Activated naive CD8-positive, alpha-beta T cell treated with anti-CD3 and anti-CD28 coated beads, Interleukin-2, amount 50 U/mL, for 24 hours (primary cell): ENCODE data around the gene DENND2C.
"Not testable (repeated sequence)": the region's sequence is repeated elsewhere in the genome, so short reads cannot be mapped to it uniquely, and the experiment has no call there.

Experiments used
- ATAC-seq: fragments of 150-1000 bp; cut with Tn5 transposase; one replicate; pipeline ENCODE4 v1.10.0; 2021
- DNase-seq: peaks from one replicate; pipeline ENCODE4 v3.0.0; 2021
- H3K27ac Mint-ChIP-seq: one replicate; pipeline ENCODE4 v1.8.0; 2021; ENCODE audit warnings: mild to moderate bottlenecking, mixed read lengths
- H3K27me3 Mint-ChIP-seq: one replicate; pipeline ENCODE4 v1.8.0; 2021; ENCODE audit warnings: mixed read lengths
- H3K36me3 Mint-ChIP-seq: one replicate; pipeline ENCODE4 v1.8.0; 2021; ENCODE audit warnings: low read depth, mixed read lengths
- H3K4me1 Mint-ChIP-seq: one replicate; pipeline ENCODE4 v1.8.0; 2021; ENCODE audit warnings: mixed read lengths
- H3K4me3 Mint-ChIP-seq: one replicate; pipeline ENCODE4 v1.8.0; 2021; ENCODE audit warnings: mild to moderate bottlenecking, moderate library complexity, mixed read lengths
- H3K9me3 Mint-ChIP-seq: one replicate; pipeline ENCODE4 v1.8.0; 2021; ENCODE audit warnings: mixed read lengths

The DENND2C gene

GRCh38 chr1:114594046-114594445 is 75.8 kb downstream of the DENND2C start:
- H3K27ac Mint-ChIP-seq: no peak overlapping the region
- no peak overlapping the region for H3K4me3 Mint-ChIP-seq
- peaks cover 9% of the 10 kb centered on the region for H3K27me3 Mint-ChIP-seq
- no peak for DNase-seq
- ATAC-seq: no peak
- no peaks in the 10 kb centered on the region for H3K9me3 Mint-ChIP-seq
- H3K36me3 Mint-ChIP-seq: no peaks in the 10 kb centered on the region
- H3K4me1 Mint-ChIP-seq: no peaks in the 10 kb centered on the region

GRCh38 chr1:114589122-114589521 is 80.7 kb downstream of the DENND2C start:
- peaks cover 2% of the 10 kb centered on the region for H3K27me3 Mint-ChIP-seq
- no peak for DNase-seq
- no peaks in the 10 kb centered on the region for H3K9me3 Mint-ChIP-seq
- no peak for ATAC-seq
- H3K36me3 Mint-ChIP-seq: no peaks in the 10 kb centered on the region
- no peak overlapping the region for H3K27ac Mint-ChIP-seq
- no peaks in the 10 kb centered on the region for H3K4me1 Mint-ChIP-seq
- no peak overlapping the region for H3K4me3 Mint-ChIP-seq

- H3K4me3 Mint-ChIP-seq: no peak overlapping the region
- DNase-seq: no peak
- peaks cover 5% of the 10 kb centered on the region for H3K27me3 Mint-ChIP-seq
- no peaks in the 10 kb centered on the region for H3K9me3 Mint-ChIP-seq
- no peak for ATAC-seq
- H3K36me3 Mint-ChIP-seq: no peaks in the 10 kb centered on the region
- no peak overlapping the region for H3K27ac Mint-ChIP-seq
- no peaks in the 10 kb centered on the region for H3K4me1 Mint-ChIP-seq
Observed at GRCh38 chr1:114588196-114588689, 81.6 kb downstream of the DENND2C start.

DNA sequence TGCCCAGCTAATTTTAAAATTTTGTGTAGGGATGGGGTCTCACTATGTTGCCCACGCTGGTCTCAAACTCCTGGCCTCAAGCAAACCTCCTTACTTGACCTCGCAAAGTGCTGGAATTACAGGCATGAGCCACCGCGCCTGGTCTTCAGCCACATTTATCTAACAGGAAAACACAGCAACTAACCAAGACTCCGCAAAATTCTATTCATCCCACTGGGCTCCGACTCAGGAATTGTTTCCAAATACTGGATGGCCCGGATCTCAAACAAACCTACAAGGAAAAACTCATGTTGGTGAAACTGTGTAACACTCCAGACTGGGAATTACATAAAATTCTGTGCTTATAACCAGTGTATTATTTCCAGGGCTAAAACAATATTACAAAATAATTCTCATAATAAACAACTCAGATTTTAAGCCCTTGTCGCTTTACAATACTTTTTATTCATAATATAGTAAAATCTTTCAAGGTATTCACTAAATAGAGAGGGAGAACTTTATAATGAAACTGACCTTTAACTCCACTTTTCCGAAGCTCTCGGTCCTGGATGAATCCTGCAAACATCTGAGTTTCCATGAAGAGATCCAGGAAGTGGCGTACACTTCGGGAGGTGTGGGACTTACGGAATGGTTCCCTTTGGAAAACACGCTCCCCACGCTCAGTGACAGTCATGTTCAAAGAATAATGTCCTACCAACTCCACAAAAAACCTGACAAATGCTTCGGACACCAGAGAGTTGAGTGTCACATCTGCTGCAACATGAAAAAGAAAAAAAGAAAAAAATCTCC is 82.5 kb downstream of the DENND2C start:
- ATAC-seq (no peak), DNase-seq (no peak)
- Mint-ChIP-seq H3K27me3 (peaks cover 2% of the 10 kb centered on the region), H3K9me3 (no peaks in the 10 kb centered on the region), H3K27ac (no peak overlapping the region), H3K4me1 (peaks cover 3% of the 10 kb centered on the region), H3K4me3 (no peak overlapping the region), H3K36me3 (no peaks in the 10 kb centered on the region)

DNA sequence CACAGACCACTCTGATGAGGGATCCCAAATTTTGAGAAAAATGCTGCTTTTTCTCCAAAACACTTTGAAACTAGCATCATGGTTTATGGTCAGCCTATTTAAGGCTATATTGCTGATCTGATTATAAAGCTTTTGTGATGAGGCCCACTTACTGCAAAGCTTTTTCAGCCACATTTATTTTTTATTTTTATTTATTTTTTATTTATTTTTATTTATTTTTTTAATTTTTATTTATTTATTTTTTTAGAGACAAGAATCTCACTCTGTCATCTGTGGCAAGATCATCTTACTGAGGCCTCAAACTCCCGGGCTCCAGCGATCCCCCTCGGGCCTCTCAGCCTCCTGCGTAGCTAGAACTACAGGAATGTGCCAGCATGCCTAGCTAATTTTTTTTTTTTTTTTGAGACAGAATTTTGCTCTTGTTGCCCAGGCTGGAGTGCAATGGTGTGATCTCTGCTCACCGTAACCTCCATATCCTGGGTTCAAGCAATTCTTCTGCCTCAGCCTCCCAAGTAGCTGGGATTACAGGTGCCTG is 83.3 kb downstream of the DENND2C start:
- H3K27ac Mint-ChIP-seq: no peak overlapping the region
- H3K27me3 Mint-ChIP-seq: peaks cover 2% of the 10 kb centered on the region
- peaks cover 11% of the 10 kb centered on the region for H3K4me1 Mint-ChIP-seq
- ATAC-seq (no peak), DNase-seq (no peak)
- H3K36me3 Mint-ChIP-seq: peaks cover 3% of the 10 kb centered on the region
- no peak overlapping the region for H3K4me3 Mint-ChIP-seq
- no peaks in the 10 kb centered on the region for H3K9me3 Mint-ChIP-seq

DNA sequence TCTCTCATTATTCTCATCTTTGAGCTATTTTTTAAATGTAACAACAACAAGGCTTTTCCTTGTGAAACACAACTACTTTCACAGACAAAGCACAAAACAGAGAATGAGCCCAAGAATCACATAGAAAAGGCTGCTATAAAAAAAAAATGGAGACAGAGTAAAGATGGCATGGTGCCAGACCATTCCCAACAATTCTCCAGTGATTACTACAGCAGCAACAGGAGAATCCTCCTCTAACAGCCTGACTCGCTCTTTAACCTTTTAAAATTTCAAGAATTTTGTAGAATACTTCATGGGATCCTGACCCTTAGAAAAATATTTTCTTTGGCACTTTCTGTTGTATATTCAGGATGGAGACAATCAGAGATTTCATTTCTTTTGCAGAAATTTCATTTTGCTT is 84.6 kb downstream of the DENND2C start:
- Mint-ChIP-seq H3K36me3 (peaks cover 3% of the 10 kb centered on the region), H3K4me1 (peaks cover 17% of the 10 kb centered on the region), H3K27me3 (peaks cover 2% of the 10 kb centered on the region), H3K27ac (no peak overlapping the region), H3K4me3 (no peak overlapping the region), H3K9me3 (no peaks in the 10 kb centered on the region)
- DNase-seq (no peak), ATAC-seq (no peak)

DNA sequence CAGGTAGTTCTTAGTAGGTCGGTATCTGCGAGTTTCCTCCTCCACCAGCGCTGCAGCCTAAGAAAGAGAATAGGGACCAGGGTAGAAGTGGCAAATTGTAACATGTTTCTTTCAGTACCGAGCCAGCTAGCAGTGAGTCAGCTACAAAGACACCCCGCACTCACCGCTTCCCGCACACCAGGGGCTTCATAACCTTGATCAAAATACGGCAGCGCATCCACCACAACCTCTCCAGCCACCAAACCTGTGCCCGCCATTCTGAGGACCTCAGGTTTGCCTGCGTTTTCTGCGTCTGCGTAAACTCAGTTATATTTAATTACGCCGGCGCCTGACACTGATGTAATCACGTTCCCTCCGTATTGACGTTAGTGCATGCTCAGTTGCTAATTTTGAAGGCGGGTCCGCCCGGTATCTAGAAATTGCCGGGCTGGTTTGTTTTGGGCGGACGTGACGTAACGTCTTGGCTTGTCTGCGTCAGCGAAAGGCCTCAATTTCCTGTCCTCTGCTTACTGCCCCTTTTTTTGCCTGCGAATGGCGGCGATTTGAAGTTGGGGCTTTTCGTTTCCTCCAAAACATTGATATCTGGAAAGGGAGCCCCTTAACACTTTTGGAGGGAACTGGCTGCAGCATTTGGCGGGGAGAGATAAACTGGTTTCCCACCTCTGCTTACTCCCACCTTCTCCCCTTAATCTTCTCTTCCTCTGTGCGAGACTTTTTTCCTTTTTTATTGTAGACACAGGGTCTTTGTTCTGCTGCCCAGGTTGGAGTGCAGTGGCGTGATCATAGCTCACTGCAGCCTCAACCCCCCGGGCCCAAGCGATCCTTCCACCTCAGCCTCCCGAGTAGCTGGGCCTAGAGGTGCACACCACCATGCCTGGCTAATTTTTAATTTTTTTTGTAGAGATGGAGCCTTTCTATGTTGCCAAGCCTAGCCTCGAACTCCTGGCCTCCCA is 88.2 kb downstream of the DENND2C start, which contains the start of gene BCAS2:
TSS of gene BCAS2 (minus strand) at position 281 of the 953 bp plus-strand sequence. CDS start at position 257, 24 bp downstream.
- peaks cover 18% of the 10 kb centered on the region for H3K36me3 Mint-ChIP-seq
- peak within 1 kb of the TSS; percentile 95 for H3K27ac Mint-ChIP-seq
- DNase-seq (peak; percentile 93), ATAC-seq (peak; percentile 99)
- peak within 1 kb of the TSS; percentile 99 for H3K4me3 Mint-ChIP-seq
- H3K9me3 Mint-ChIP-seq: no peaks in the 10 kb centered on the region
- peaks cover 34% of the 10 kb centered on the region for H3K4me1 Mint-ChIP-seq
- peaks cover 2% of the 10 kb centered on the region for H3K27me3 Mint-ChIP-seq

- no peak overlapping the region for H3K4me3 Mint-ChIP-seq
- no peaks in the 10 kb centered on the region for H3K9me3 Mint-ChIP-seq
- no peak overlapping the region for H3K27ac Mint-ChIP-seq
- H3K4me1 Mint-ChIP-seq: peaks cover 12% of the 10 kb centered on the region
- ATAC-seq: no peak
- peaks cover 56% of the 10 kb centered on the region for H3K36me3 Mint-ChIP-seq
- H3K27me3 Mint-ChIP-seq: no peaks in the 10 kb centered on the region
- DNase-seq: no peak
Observed at GRCh38 chr1:114574365-114574764, 95.5 kb downstream of the DENND2C start.

DNA sequence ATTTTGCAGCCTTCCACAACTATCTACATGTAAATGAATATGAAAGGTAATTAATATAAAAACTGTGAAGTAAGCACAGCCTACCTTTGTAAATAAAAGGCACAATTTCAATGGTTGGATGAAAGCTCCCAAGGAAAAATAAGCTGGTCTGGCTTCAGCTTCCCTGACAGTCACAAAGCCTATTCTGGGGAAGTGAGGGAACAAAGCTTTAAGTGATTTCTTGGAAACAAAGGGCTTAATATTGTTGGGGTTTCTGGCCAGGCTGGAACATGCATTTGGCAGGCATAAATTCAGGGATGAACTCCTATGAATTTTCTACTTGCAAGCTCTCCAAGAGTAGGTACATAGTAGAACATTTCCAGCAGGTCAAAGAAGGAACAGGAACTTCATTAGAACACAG is 105.7 kb downstream of the DENND2C start:
- Mint-ChIP-seq H3K4me1 (no peaks in the 10 kb centered on the region), H3K9me3 (no peaks in the 10 kb centered on the region), H3K4me3 (no peak overlapping the region), H3K27ac (no peak overlapping the region), H3K36me3 (peaks cover 43% of the 10 kb centered on the region), H3K27me3 (no peaks in the 10 kb centered on the region)
- DNase-seq (no peak), ATAC-seq (no peak)

GRCh38 chr1:114562978-114563510 is 106.8 kb downstream of the DENND2C start:
- H3K4me3 Mint-ChIP-seq, DNase-seq, ATAC-seq, H3K4me1 Mint-ChIP-seq, H3K27ac Mint-ChIP-seq, H3K27me3 Mint-ChIP-seq, H3K9me3 Mint-ChIP-seq: not testable (repeated sequence)
- H3K36me3 Mint-ChIP-seq: peaks cover 39% of the 10 kb centered on the region

DNA sequence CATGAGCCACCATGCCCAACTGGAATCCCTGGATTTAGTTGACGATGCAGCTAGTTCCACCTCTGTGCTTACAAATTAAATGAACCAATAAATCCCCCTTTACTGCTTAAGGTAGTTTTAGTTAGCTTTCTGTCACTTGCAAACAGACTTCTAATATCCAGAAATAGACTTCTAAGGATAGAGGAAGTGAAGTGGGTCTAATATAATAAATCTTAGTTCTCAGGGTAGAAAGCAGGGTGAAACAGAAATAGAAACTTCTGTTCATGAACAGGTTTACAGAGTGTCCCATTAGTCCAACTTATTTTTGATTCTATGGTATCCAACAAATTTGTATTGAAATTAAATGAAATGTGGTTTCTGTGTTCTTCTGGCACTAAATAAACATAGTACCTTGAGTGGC is 108.5 kb downstream of the DENND2C start:
- H3K4me1 Mint-ChIP-seq: peaks cover 1% of the 10 kb centered on the region
- no peak overlapping the region for H3K27ac Mint-ChIP-seq
- no peaks in the 10 kb centered on the region for H3K27me3 Mint-ChIP-seq
- ATAC-seq: no peak
- no peak for DNase-seq
- H3K36me3 Mint-ChIP-seq: peaks cover 24% of the 10 kb centered on the region
- no peak overlapping the region for H3K4me3 Mint-ChIP-seq
- H3K9me3 Mint-ChIP-seq: no peaks in the 10 kb centered on the region

DNA sequence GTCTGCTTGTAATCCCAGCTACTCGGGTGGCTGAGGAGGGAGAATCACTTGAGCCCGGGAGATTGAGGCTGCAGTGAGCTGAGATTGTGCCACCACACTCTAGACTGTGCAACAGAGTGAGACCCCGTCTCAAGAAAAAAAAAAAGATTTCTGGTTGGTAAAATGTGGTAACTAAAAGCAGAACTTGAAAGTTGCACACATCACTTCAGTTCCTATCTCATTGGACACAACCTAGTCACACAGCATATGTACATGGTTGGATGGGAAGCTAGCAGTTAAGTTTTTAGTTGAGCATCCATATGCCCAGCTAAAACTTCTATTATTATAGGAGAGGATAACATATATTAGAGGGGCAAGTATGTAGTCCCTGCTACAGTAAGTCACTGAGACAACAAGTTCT is 110.5 kb downstream of the DENND2C start:
- Mint-ChIP-seq H3K27me3 (no peaks in the 10 kb centered on the region), H3K4me1 (peaks cover 1% of the 10 kb centered on the region), H3K36me3 (peaks cover 10% of the 10 kb centered on the region), H3K4me3 (no peak overlapping the region), H3K27ac (no peak overlapping the region), H3K9me3 (no peaks in the 10 kb centered on the region)
- DNase-seq: no peak
- ATAC-seq: no peak

DNA sequence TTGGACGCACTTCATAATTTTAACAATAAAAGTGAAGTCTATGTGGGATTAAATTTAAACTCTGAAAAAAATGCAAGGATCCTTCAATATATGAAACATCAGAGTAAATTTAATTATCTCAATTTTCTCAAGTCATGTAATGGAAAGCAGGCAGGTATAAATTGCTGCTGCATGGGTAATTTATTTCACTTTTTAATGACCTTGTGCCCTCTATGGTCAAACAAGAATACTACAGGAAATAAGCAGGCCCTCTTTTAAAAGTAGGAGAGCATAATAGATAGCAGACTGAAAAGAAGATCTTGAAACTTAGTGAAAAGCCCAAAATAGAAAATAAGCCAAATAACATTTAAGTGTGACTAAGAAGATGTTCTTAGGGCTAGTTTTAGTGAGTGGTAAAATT is 111.3 kb downstream of the DENND2C start:
- H3K27me3 Mint-ChIP-seq: no peaks in the 10 kb centered on the region
- ATAC-seq: no peak
- H3K9me3 Mint-ChIP-seq: no peaks in the 10 kb centered on the region
- peaks cover 1% of the 10 kb centered on the region for H3K4me1 Mint-ChIP-seq
- H3K4me3 Mint-ChIP-seq: no peak overlapping the region
- no peak overlapping the region for H3K27ac Mint-ChIP-seq
- H3K36me3 Mint-ChIP-seq: peaks cover 6% of the 10 kb centered on the region
- DNase-seq: no peak

GRCh38 chr1:114554577-114554976 is 115.3 kb downstream of the DENND2C start:
- Mint-ChIP-seq H3K36me3 (no peaks in the 10 kb centered on the region), H3K27ac (no peak overlapping the region)

More at GRCh38 chr1:114554577-114554976, 115.3 kb downstream of the DENND2C start:
- Mint-ChIP-seq H3K9me3 (no peaks in the 10 kb centered on the region), H3K4me1 (peaks cover 1% of the 10 kb centered on the region), H3K27me3 (no peaks in the 10 kb centered on the region), H3K4me3 (no peak overlapping the region)
- no peak for ATAC-seq
- DNase-seq: no peak
